ENCODE results near the gene TIMELESS.

TIMELESS gene

GRCh38 chr12:56366948-56367347 is 82.3 kb downstream of the TIMELESS start:
- in situ Hi-C loops (cut with HindIII; ENCODE audit: low sequenced_read_pairs), result no loop called here

Data from DLD1 (cell line).